Ascending aorta (tissue), 2 donors: ENCODE measurements around the gene CR1. TPM values are rescaled to one million over a fixed set of nuclear protein-coding genes. Genes with fewer than 3 reads are reported as not detected.
A peak's percentile ranks its signal among the peaks of the same experiment; 100 is the strongest.

Source experiments
- DNase-seq, 2 donors: peaks; one replicate each; pipeline ENCODE4 v3.0.0-alpha.2; 2019; ENCODE audit warnings: low spot score in 2 of 2
- H3K27ac ChIP-seq, 2 donors: fragments of 200-600 bp; sonication (generic); one replicate each; pipeline ENCODE4 v1.5.1; 2016 to 2017; ENCODE audit warnings: mild to moderate bottlenecking in 1 of 2
- H3K27me3 ChIP-seq: fragments of 200-600 bp; sonication (generic); one replicate; pipeline ENCODE4 v1.5.1; 2017
- H3K36me3 ChIP-seq, 2 donors: fragments of 200-600 bp; sonication (generic); one replicate each; pipeline ENCODE4 v1.5.1; 2016
- H3K4me1 ChIP-seq, 2 donors: fragments of 200-600 bp; sonication (generic); one replicate each; pipeline ENCODE4 v1.5.1; 2016 to 2017; ENCODE audit warnings: mild to moderate bottlenecking in 1 of 2
- H3K4me3 ChIP-seq, 2 donors: fragments of 200-600 bp; sonication (generic); one replicate each; pipeline ENCODE4 v1.5.1; 2016 to 2017; ENCODE audit warnings: mild to moderate bottlenecking in 1 of 2
- H3K9me3 ChIP-seq, 2 donors: fragments of 200-600 bp; sonication (generic); one replicate each; pipeline ENCODE4 v1.5.1; 2016
- intact Hi-C: fragments of 100-400 bp; cut with DNase I; formaldehyde crosslinking; loops from one replicate; pipeline ENCODE4 v1.15.1; 2023
- total RNA-seq: library from RNA; depleted of rRNA; stranded (reverse); fragments of >200 nt; gene quantifications from one replicate; pipeline ENCODE4 v1.1.0, GENCODE V29; 2016
- TF ChIP-seq, protein P1 (sequence below), 3 experiments: fragments of 200-600 bp in 2 of 3; fragments of 450-650 bp in 1 of 3; sonication (generic) in 2 of 3; IDR thresholded peaks; one replicate each; pipeline ENCODE4 v1.5.1; 2016 to 2019; ENCODE audit warnings: antibody characterized with exemption in 3 of 3, mild to moderate bottlenecking in 1 of 3, moderate library complexity in 1 of 3

Gene CR1
- total RNA-seq, 1 donor from 2014 or later, result 8.4 TPM

DNA sequence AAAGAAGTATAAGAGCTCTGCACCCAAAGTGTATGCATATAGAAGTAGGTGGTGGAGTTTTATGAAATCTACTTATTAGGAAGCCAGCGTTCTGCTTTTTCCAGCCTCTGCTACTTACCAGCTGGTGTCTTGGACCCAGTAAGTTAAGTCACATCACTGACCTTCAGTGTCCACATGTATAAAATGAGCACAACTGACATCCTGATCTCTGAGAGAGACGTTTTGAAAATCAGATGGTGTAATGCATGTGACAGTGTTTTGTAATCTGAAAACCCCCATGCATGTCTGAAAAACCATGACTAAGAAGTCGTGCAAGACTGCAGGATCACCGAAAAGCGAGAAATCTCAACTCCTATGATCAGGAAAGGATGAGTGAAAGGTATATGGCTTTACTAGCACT, 2.0 kb downstream of the CR1 start:
- Histone ChIP-seq H3K4me3 (no peak overlapping the region), H3K9me3 (no peaks in the 10 kb centered on the region), H3K4me1 (no peaks in the 10 kb centered on the region), H3K36me3 (no peaks in the 10 kb centered on the region), H3K27me3 (no peaks in the 10 kb centered on the region), H3K27ac (no peak overlapping the region)
- intact Hi-C loops, result no loop called here
- TF ChIP-seq, protein P1, sequence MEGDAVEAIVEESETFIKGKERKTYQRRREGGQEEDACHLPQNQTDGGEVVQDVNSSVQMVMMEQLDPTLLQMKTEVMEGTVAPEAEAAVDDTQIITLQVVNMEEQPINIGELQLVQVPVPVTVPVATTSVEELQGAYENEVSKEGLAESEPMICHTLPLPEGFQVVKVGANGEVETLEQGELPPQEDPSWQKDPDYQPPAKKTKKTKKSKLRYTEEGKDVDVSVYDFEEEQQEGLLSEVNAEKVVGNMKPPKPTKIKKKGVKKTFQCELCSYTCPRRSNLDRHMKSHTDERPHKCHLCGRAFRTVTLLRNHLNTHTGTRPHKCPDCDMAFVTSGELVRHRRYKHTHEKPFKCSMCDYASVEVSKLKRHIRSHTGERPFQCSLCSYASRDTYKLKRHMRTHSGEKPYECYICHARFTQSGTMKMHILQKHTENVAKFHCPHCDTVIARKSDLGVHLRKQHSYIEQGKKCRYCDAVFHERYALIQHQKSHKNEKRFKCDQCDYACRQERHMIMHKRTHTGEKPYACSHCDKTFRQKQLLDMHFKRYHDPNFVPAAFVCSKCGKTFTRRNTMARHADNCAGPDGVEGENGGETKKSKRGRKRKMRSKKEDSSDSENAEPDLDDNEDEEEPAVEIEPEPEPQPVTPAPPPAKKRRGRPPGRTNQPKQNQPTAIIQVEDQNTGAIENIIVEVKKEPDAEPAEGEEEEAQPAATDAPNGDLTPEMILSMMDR (IDR thresholded peaks at IDR 0.05), result no peak
- no peak for DNase-seq

DNA sequence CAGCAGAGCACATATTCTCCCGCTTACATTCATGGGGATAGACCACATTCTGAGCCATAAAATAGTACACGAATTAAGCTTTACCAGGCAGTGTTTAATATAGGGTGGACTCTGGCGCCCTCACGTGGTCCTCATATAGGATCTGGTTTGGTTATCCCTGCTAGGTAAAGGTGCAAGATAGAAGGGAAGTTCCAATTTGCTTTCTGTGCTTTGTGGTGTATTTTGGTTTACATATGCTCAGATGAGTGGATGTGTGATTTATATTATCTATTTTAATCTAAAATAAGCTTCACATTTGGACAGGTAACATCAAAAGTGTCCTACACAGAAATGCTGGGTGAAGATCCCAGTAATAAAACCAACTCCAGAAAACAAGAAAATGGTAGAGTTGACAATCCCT, 3.6 kb downstream of the CR1 start:
- TF ChIP-seq, protein P1 (IDR thresholded peaks at IDR 0.05), result peak; percentile 34 to 54 (median 40)

DNA sequence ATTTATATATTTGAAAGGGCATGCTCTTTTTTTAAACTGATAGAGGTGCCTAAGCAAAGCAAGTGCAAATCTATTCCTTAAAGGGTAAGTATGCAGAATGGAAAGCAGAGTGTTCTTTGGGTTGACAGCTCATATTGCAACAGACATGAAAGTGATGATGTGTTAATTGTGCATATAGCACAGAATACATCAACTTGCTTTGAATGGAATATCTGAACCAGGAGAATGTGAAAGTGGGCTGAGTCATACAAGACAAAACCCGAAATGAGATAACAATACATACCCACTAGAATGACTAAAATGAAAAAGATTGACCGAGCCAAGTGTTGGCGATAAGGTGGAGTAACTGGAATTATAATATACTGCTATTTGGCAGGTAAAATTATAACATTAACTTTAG, 4.3 kb downstream of the CR1 start:
- Histone ChIP-seq H3K4me1 (no peaks in the 10 kb centered on the region), H3K9me3 (no peaks in the 10 kb centered on the region), H3K27ac (no peak overlapping the region), H3K4me3 (no peak overlapping the region), H3K27me3 (no peaks in the 10 kb centered on the region), H3K36me3 (no peaks in the 10 kb centered on the region)
- TF ChIP-seq, protein P1 (IDR thresholded peaks at IDR 0.05), result no peak
- intact Hi-C loops, result no loop called here
- DNase-seq, result no peak

More for the DNA sequence above, 3.6 kb downstream of the CR1 start:
- H3K27me3 ChIP-seq, result no peaks in the 10 kb centered on the region
- no peak overlapping the region for H3K27ac ChIP-seq
- intact Hi-C loops, result no loop called here
- H3K4me1 ChIP-seq, result no peaks in the 10 kb centered on the region
- H3K4me3 ChIP-seq, result no peak overlapping the region
- DNase-seq, result no peak
- no peaks in the 10 kb centered on the region for H3K9me3 ChIP-seq
- H3K36me3 ChIP-seq, result no peaks in the 10 kb centered on the region

DNA sequence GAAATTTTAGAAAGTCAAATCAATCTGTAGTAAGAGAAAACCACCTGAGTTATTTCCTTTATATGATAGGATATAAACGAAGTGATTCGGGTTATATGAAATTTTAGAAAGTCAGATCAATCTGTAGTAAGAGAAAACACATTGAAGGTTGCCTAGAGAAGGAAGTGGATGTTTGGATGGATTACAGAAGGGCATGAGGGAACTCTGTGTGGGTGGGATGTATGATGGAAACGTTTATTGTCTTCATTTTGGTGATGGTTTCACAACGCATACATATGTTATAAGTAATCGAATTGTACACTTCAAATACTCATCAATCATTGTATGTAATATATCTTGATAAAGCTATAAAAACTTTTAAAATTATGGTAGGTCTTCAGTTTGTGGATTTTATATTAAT, 5.1 kb downstream of the CR1 start:
- no peaks in the 10 kb centered on the region for H3K36me3 ChIP-seq
- intact Hi-C loops, result no loop called here
- TF ChIP-seq, protein P1 (IDR thresholded peaks at IDR 0.05), result no peak
- DNase-seq, result no peak
- H3K27ac ChIP-seq, result no peak overlapping the region
- no peaks in the 10 kb centered on the region for H3K4me1 ChIP-seq
- H3K9me3 ChIP-seq, result no peaks in the 10 kb centered on the region
- no peak overlapping the region for H3K4me3 ChIP-seq
- no peaks in the 10 kb centered on the region for H3K27me3 ChIP-seq

DNA sequence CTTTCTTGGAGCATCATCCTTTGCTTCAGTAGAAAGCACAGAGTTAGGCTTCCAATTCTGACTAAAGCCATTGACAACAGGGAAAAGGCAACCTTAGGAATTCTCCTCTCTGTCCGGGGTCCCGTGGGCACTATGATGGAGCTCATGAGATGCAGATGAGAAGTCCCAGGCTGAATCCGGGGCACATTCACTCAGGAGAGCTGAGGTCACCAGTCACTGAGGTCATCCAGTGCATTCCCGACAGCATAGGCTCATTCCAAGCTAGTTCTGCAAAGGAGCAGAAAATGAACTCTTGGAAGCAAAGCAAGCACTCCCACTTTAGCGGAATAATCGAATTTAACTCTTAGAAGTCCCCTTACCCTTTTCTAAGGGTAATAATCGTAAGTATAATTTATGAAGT, 6.8 kb downstream of the CR1 start:
- Histone ChIP-seq H3K9me3 (no peaks in the 10 kb centered on the region), H3K27ac (no peak overlapping the region), H3K36me3 (no peaks in the 10 kb centered on the region), H3K4me1 (no peaks in the 10 kb centered on the region), H3K27me3 (no peaks in the 10 kb centered on the region), H3K4me3 (no peak overlapping the region)
- intact Hi-C loops, result no loop called here
- DNase-seq, result no peak
- TF ChIP-seq, protein P1 (IDR thresholded peaks at IDR 0.05), result no peak

DNA sequence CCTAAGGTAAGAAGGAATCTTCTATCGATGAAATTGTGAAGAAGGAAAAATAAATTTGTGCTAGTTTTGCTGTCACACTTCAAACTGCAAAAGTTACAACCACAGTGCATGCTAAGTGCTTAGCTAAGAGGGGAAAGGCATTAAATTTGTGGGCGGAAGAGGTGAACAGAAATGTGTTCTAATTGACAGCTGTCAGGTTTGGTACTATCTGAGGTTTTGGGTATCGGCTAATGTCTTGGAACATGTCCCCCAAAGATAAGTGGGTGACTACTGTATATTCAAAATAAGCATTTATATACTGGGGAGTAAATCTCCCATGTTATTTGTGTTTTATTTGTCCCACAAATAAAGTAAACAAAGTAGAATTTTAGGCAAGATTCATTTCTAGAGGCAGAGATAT, 8.0 kb downstream of the CR1 start:
- H3K9me3 ChIP-seq, result no peaks in the 10 kb centered on the region
- no peaks in the 10 kb centered on the region for H3K27me3 ChIP-seq
- no peak for DNase-seq
- H3K27ac ChIP-seq, result no peak overlapping the region
- TF ChIP-seq, protein P1 (IDR thresholded peaks at IDR 0.05), result no peak
- H3K36me3 ChIP-seq, result no peaks in the 10 kb centered on the region
- no peaks in the 10 kb centered on the region for H3K4me1 ChIP-seq
- H3K4me3 ChIP-seq, result no peak overlapping the region
- intact Hi-C loops, result no loop called here
